Testis (tissue), 3 donors: Measurements from ENCODE around the gene SPACDR. TPM values are rescaled to one million over a fixed set of nuclear protein-coding genes. Genes with fewer than 3 reads are reported as not detected.

ENCODE experiments used
- DNase-seq: peaks from one replicate; pipeline ENCODE4 v3.0.0-alpha.2; 2019
- H3K27ac ChIP-seq, 2 donors: fragments of 200-600 bp; sonication (generic); one replicate each; pipeline ENCODE4 v1.5.1; 2019
- H3K27me3 ChIP-seq: fragments of 200-600 bp; sonication (generic); one replicate; pipeline ENCODE4 v1.5.1; 2019
- H3K36me3 ChIP-seq: fragments of 200-600 bp; sonication (generic); one replicate; pipeline ENCODE4 v1.5.1; 2017; ENCODE audit warnings: low read depth; ENCODE audit errors: missing control alignments
- H3K4me1 ChIP-seq: fragments of 200-600 bp; sonication (generic); one replicate; pipeline ENCODE4 v1.5.1; 2019
- H3K4me3 ChIP-seq, 2 donors: fragments of 200-600 bp; sonication (generic); one replicate each; pipeline ENCODE4 v1.5.1; 2017 to 2019
- H3K9me3 ChIP-seq: fragments of 200-600 bp; sonication (generic); one replicate; pipeline ENCODE4 v1.5.1; 2017
- CTCF ChIP-seq, 3 experiments: fragments of 450-650 bp in 2 of 3; fragments of 200-600 bp in 1 of 3; sonication (generic) in 1 of 3; IDR thresholded peaks; one replicate each; pipeline ENCODE4 v1.5.1; 2016 to 2019; ENCODE audit warnings: antibody characterized with exemption in 3 of 3, mild to moderate bottlenecking in 2 of 3, moderate library complexity in 1 of 3
- POLR2A ChIP-seq: fragments of 450-650 bp; IDR thresholded peaks from one replicate; pipeline ENCODE4 v1.6.1; 2017; ENCODE audit warnings: antibody characterized with exemption, mild to moderate bottlenecking, moderate library complexity
- WGBS, 2 donors: methylation state at CpG; one replicate each; pipeline ENCODE4 v1.1.5; 2018; 5-methylcytosine and 5-hydroxymethylcytosine counted together
- intact Hi-C: fragments of 100-400 bp; cut with DNase I; formaldehyde crosslinking; loops from one replicate; pipeline ENCODE4 v1.15.1; 2023; ENCODE audit warnings: low total_unique reads
- polyA plus RNA-seq: library from polyadenylated mRNA; stranded (reverse); fragments of 350-450 nt; fragmentation: Illumina TruSeq; extraction: RNeasy Lipid Tissue Mini Kit (QIAGEN cat#74804); gene quantifications from one replicate; pipeline ENCODE4 v1.2.3, GENCODE V29; 2014; ENCODE audit warnings: low read depth, low replicate concordance; ENCODE audit not compliant: insufficient read depth
- total RNA-seq, 2 donors: library from RNA; depleted of rRNA; stranded (reverse); fragments of >200 nt; gene quantifications; one replicate each; pipeline ENCODE4 v1.2.3, GENCODE V29; 2016

SPACDR gene
- total and polyA plus RNA-seq, 3 donors from 2014 or later, result 34.0 to 84.9 (median 45.8) TPM

DNA sequence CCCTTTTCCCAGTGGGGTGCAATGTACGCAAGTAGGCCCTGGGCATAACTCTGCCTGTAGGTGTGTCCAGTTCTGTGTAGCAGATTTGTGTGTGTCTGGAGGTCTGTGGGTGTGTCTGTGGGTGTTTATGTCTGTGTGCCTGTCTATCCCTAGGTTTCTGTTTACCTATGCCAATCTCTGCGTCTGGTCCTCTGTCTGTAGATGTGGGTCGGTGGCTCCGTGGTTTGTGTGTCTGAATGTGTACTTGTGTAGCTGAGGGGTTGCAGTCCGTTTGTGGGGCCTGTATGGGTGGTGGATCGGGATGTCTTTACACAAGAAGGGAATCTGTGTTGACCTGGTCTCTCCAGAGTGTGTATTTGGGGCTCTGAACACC lies 20.6 kb upstream of the SPACDR start:
- Histone ChIP-seq H3K27ac (peak overlapping the region; percentile 74 to 85), H3K4me3 (peak overlapping the region; percentile 66 to 72), H3K9me3 (no peaks in the 10 kb centered on the region), H3K27me3 (no peaks in the 10 kb centered on the region), H3K36me3 (no peaks in the 10 kb centered on the region), H3K4me1 (peaks cover 32% of the 10 kb centered on the region)
- 44 to 80% methylated on average over 6 of the region's 6 CpGs for whole genome bisulfite sequencing, 2 donors
- intact Hi-C loops, result loop anchor here (5.0 kb wide), 1 partner anchor 73 kb away; no protein-coding TSS in a partner anchor
- no peak for DNase-seq
- TF ChIP-seq POLR2A (no peak), CTCF (IDR thresholded peaks at IDR 0.05) (no peak)

GRCh38 chr7:100483722-100484672 lies 19.9 kb upstream of the SPACDR start, which contains the start of gene NYAP1:
Gene NYAP1 (plus strand): TSS chr7:100483927. CDS start chr7:100485312, 1,385 bp downstream.
- TF ChIP-seq POLR2A, result no peak
- no peak for TF ChIP-seq CTCF (IDR thresholded peaks at IDR 0.05)
- Histone ChIP-seq H3K4me1 (peaks cover 36% of the 10 kb centered on the region), H3K9me3 (no peaks in the 10 kb centered on the region), H3K4me3 (peak within 1 kb of the TSS; percentile 66 to 72), H3K27ac (peak within 1 kb of the TSS; percentile 78 to 85), H3K36me3 (no peaks in the 10 kb centered on the region), H3K27me3 (no peaks in the 10 kb centered on the region)
- DNase-seq, result peak; percentile 87
- WGBS, 2 donors, result 10 to 21% methylated on average over 22 to 32 of the region's 45 CpGs
- intact Hi-C loops, result loop anchor here (5.0 kb wide), 1 partner anchor 73 kb away; no protein-coding TSS in a partner anchor

- 1 to 3% methylated on average over 17 to 36 of the region's 79 CpGs for WGBS, 2 donors
- Histone ChIP-seq H3K4me3 (peak overlapping the region; percentile 66 to 72), H3K27ac (peak overlapping the region; percentile 78 to 85), H3K27me3 (no peaks in the 10 kb centered on the region), H3K9me3 (no peaks in the 10 kb centered on the region), H3K4me1 (peaks cover 36% of the 10 kb centered on the region), H3K36me3 (no peaks in the 10 kb centered on the region)
- TF ChIP-seq CTCF (IDR thresholded peaks at IDR 0.05) (peak; percentile 96 to 99 (median 98)), POLR2A (no peak)
- intact Hi-C loops, result loop anchor here (5.0 kb wide), 1 partner anchor 74 kb away; no protein-coding TSS in a partner anchor
- peak; percentile 73 for DNase-seq
Observed at GRCh38 chr7:100483090-100483721, 19.1 kb upstream of the SPACDR start.

DNA sequence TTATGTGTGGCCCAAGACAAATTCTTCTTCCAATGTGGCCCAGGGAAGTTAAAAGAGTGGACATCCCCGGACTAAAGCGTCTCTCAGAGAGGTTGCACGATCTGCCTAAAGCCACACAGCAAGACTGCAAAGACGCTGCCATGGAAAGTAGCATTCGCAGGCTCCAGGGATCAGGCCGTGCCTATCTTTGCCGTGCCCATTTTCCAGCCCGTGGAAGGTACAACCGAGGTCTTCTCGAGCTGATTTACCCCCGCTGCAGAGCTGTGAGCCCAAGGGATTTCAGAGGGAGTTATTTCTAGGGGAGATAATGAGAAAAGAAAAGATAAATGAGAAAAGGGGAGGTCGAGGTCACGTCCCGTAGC lies 18.6 kb upstream of the SPACDR start:
- WGBS, 2 donors, result 20 to 23% methylated on average over 14 of the region's 14 CpGs

More for the DNA sequence above, 18.6 kb upstream of the SPACDR start:
- DNase-seq, result no peak
- intact Hi-C loops, result loop anchor here (5.0 kb wide), 1 partner anchor 75 kb away; no protein-coding TSS in a partner anchor
- H3K36me3 ChIP-seq, result no peaks in the 10 kb centered on the region
- peak overlapping the region; percentile 78 to 85 for H3K27ac ChIP-seq
- H3K9me3 ChIP-seq, result no peaks in the 10 kb centered on the region
- H3K4me3 ChIP-seq, result peak overlapping the region; percentile 66 to 72
- peaks cover 36% of the 10 kb centered on the region for H3K4me1 ChIP-seq
- TF ChIP-seq CTCF (IDR thresholded peaks at IDR 0.05), result no peak
- no peak for TF ChIP-seq POLR2A
- H3K27me3 ChIP-seq, result no peaks in the 10 kb centered on the region
